ENCODE data around the gene PMEPA1.
A peak's percentile ranks its signal among the peaks of the same experiment; 100 is the strongest.

PMEPA1 gene

GRCh38 chr20:57738053-57738452, 28.2 kb upstream of the PMEPA1 start:
- no peak overlapping the region for H3K4me3 ChIP-seq (ENCODE audit: low read length in 2 of 2)
- no peak overlapping the region for H3K9ac ChIP-seq (ENCODE audit: low read depth in 1 of 2, low read length in 2 of 2)
- peaks cover 0 to 2% of the 10 kb centered on the region in 2 donors for H3K4me1 ChIP-seq (ENCODE audit: control insufficient read depth in 2 of 2, insufficient read depth in 2 of 2, low read length in 2 of 2)
- no peaks in the 10 kb centered on the region for H3K27me3 ChIP-seq (ENCODE audit: control insufficient read depth in 2 of 2, insufficient read depth in 2 of 2, low read length in 2 of 2)
- H3K36me3 ChIP-seq (ENCODE audit: control insufficient read depth in 2 of 2, insufficient read depth in 2 of 2, low read length in 2 of 2), result no peaks in the 10 kb centered on the region
- no peak overlapping the region for H3K27ac ChIP-seq (ENCODE audit: low read depth in 2 of 2, low read length in 2 of 2)
- no peaks in the 10 kb centered on the region for H3K9me3 ChIP-seq (ENCODE audit: control insufficient read depth in 2 of 2, low read length in 2 of 2)

GRCh38 chr20:57737349-57737748, 27.5 kb upstream of the PMEPA1 start:
- Histone ChIP-seq H3K27ac (ENCODE audit: low read depth in 2 of 2, low read length in 2 of 2) (no peak overlapping the region), H3K9me3 (ENCODE audit: control insufficient read depth in 2 of 2, low read length in 2 of 2) (no peaks in the 10 kb centered on the region), H3K27me3 (ENCODE audit: control insufficient read depth in 2 of 2, insufficient read depth in 2 of 2, low read length in 2 of 2) (no peaks in the 10 kb centered on the region), H3K4me1 (ENCODE audit: control insufficient read depth in 2 of 2, insufficient read depth in 2 of 2, low read length in 2 of 2) (peaks cover 0 to 2% of the 10 kb centered on the region in 2 donors), H3K4me3 (ENCODE audit: low read length in 2 of 2) (no peak overlapping the region), H3K9ac (ENCODE audit: low read depth in 1 of 2, low read length in 2 of 2) (no peak overlapping the region), H3K36me3 (ENCODE audit: control insufficient read depth in 2 of 2, insufficient read depth in 2 of 2, low read length in 2 of 2) (no peaks in the 10 kb centered on the region)

- Histone ChIP-seq H3K27ac (ENCODE audit: low read depth in 2 of 2, low read length in 2 of 2) (peak overlapping the region in 1 of 2 donors; percentile 5), H3K9me3 (ENCODE audit: control insufficient read depth in 2 of 2, low read length in 2 of 2) (no peaks in the 10 kb centered on the region), H3K9ac (ENCODE audit: low read depth in 1 of 2, low read length in 2 of 2) (no peak overlapping the region), H3K4me3 (ENCODE audit: low read length in 2 of 2) (no peak overlapping the region), H3K36me3 (ENCODE audit: control insufficient read depth in 2 of 2, insufficient read depth in 2 of 2, low read length in 2 of 2) (no peaks in the 10 kb centered on the region), H3K4me1 (ENCODE audit: control insufficient read depth in 2 of 2, insufficient read depth in 2 of 2, low read length in 2 of 2) (peaks cover 0 to 2% of the 10 kb centered on the region in 2 donors), H3K27me3 (ENCODE audit: control insufficient read depth in 2 of 2, insufficient read depth in 2 of 2, low read length in 2 of 2) (no peaks in the 10 kb centered on the region)
Observed at GRCh38 chr20:57736738-57737347, 27.0 kb upstream of the PMEPA1 start.

- Histone ChIP-seq H3K27me3 (ENCODE audit: control insufficient read depth in 2 of 2, insufficient read depth in 2 of 2, low read length in 2 of 2) (no peaks in the 10 kb centered on the region), H3K9me3 (ENCODE audit: control insufficient read depth in 2 of 2, low read length in 2 of 2) (no peaks in the 10 kb centered on the region), H3K36me3 (ENCODE audit: control insufficient read depth in 2 of 2, insufficient read depth in 2 of 2, low read length in 2 of 2) (no peaks in the 10 kb centered on the region), H3K9ac (ENCODE audit: low read depth in 1 of 2, low read length in 2 of 2) (no peak overlapping the region), H3K4me1 (ENCODE audit: control insufficient read depth in 2 of 2, insufficient read depth in 2 of 2, low read length in 2 of 2) (peaks cover 0 to 2% of the 10 kb centered on the region in 2 donors), H3K27ac (ENCODE audit: low read depth in 2 of 2, low read length in 2 of 2) (peak overlapping the region; percentile 5 to 26), H3K4me3 (ENCODE audit: low read length in 2 of 2) (no peak overlapping the region)
Observed at GRCh38 chr20:57735831-57736737, 26.3 kb upstream of the PMEPA1 start.

GRCh38 chr20:57734754-57735153, 24.9 kb upstream of the PMEPA1 start:
- H3K4me3 ChIP-seq (ENCODE audit: low read length in 2 of 2), result no peak overlapping the region
- no peak overlapping the region for H3K27ac ChIP-seq (ENCODE audit: low read depth in 2 of 2, low read length in 2 of 2)
- H3K27me3 ChIP-seq (ENCODE audit: control insufficient read depth in 2 of 2, insufficient read depth in 2 of 2, low read length in 2 of 2), result no peaks in the 10 kb centered on the region
- H3K9ac ChIP-seq (ENCODE audit: low read depth in 1 of 2, low read length in 2 of 2), result no peak overlapping the region
- H3K36me3 ChIP-seq (ENCODE audit: control insufficient read depth in 2 of 2, insufficient read depth in 2 of 2, low read length in 2 of 2), result no peaks in the 10 kb centered on the region
- peaks cover 0 to 2% of the 10 kb centered on the region in 2 donors for H3K4me1 ChIP-seq (ENCODE audit: control insufficient read depth in 2 of 2, insufficient read depth in 2 of 2, low read length in 2 of 2)
- H3K9me3 ChIP-seq (ENCODE audit: control insufficient read depth in 2 of 2, low read length in 2 of 2), result no peaks in the 10 kb centered on the region

- H3K27ac ChIP-seq (ENCODE audit: low read depth in 2 of 2, low read length in 2 of 2), result no peak overlapping the region
- H3K27me3 ChIP-seq (ENCODE audit: control insufficient read depth in 2 of 2, insufficient read depth in 2 of 2, low read length in 2 of 2), result peaks cover 2 to 4% of the 10 kb centered on the region in 2 donors
- no peaks in the 10 kb centered on the region for H3K9me3 ChIP-seq (ENCODE audit: control insufficient read depth in 2 of 2, low read length in 2 of 2)
- no peaks in the 10 kb centered on the region for H3K4me1 ChIP-seq (ENCODE audit: control insufficient read depth in 2 of 2, insufficient read depth in 2 of 2, low read length in 2 of 2)
- no peak overlapping the region for H3K9ac ChIP-seq (ENCODE audit: low read depth in 1 of 2, low read length in 2 of 2)
- H3K36me3 ChIP-seq (ENCODE audit: control insufficient read depth in 2 of 2, insufficient read depth in 2 of 2, low read length in 2 of 2), result no peaks in the 10 kb centered on the region
- no peak overlapping the region for H3K4me3 ChIP-seq (ENCODE audit: low read length in 2 of 2)
Observed at GRCh38 chr20:57732226-57732625, 22.4 kb upstream of the PMEPA1 start.

- H3K4me3 ChIP-seq (ENCODE audit: low read length in 2 of 2), result no peak overlapping the region
- peaks cover 4% of the 10 kb centered on the region in 2 donors for H3K27me3 ChIP-seq (ENCODE audit: control insufficient read depth in 2 of 2, insufficient read depth in 2 of 2, low read length in 2 of 2)
- no peaks in the 10 kb centered on the region for H3K4me1 ChIP-seq (ENCODE audit: control insufficient read depth in 2 of 2, insufficient read depth in 2 of 2, low read length in 2 of 2)
- H3K36me3 ChIP-seq (ENCODE audit: control insufficient read depth in 2 of 2, insufficient read depth in 2 of 2, low read length in 2 of 2), result no peaks in the 10 kb centered on the region
- no peak overlapping the region for H3K9ac ChIP-seq (ENCODE audit: low read depth in 1 of 2, low read length in 2 of 2)
- H3K27ac ChIP-seq (ENCODE audit: low read depth in 2 of 2, low read length in 2 of 2), result no peak overlapping the region
- no peaks in the 10 kb centered on the region for H3K9me3 ChIP-seq (ENCODE audit: control insufficient read depth in 2 of 2, low read length in 2 of 2)
Observed at GRCh38 chr20:57728762-57729161, 18.9 kb upstream of the PMEPA1 start.

- no peaks in the 10 kb centered on the region for H3K36me3 ChIP-seq (ENCODE audit: control insufficient read depth in 2 of 2, insufficient read depth in 2 of 2, low read length in 2 of 2)
- H3K27me3 ChIP-seq (ENCODE audit: control insufficient read depth in 2 of 2, insufficient read depth in 2 of 2, low read length in 2 of 2), result peaks cover 4% of the 10 kb centered on the region in 2 donors
- H3K9ac ChIP-seq (ENCODE audit: low read depth in 1 of 2, low read length in 2 of 2), result no peak overlapping the region
- no peak overlapping the region for H3K27ac ChIP-seq (ENCODE audit: low read depth in 2 of 2, low read length in 2 of 2)
- H3K4me3 ChIP-seq (ENCODE audit: low read length in 2 of 2), result no peak overlapping the region
- no peaks in the 10 kb centered on the region for H3K4me1 ChIP-seq (ENCODE audit: control insufficient read depth in 2 of 2, insufficient read depth in 2 of 2, low read length in 2 of 2)
- H3K9me3 ChIP-seq (ENCODE audit: control insufficient read depth in 2 of 2, low read length in 2 of 2), result no peaks in the 10 kb centered on the region
Observed at GRCh38 chr20:57727863-57728262, 18.0 kb upstream of the PMEPA1 start.

- no peak overlapping the region for H3K27ac ChIP-seq (ENCODE audit: low read depth in 2 of 2, low read length in 2 of 2)
- no peak overlapping the region for H3K9ac ChIP-seq (ENCODE audit: low read depth in 1 of 2, low read length in 2 of 2)
- no peaks in the 10 kb centered on the region for H3K4me1 ChIP-seq (ENCODE audit: control insufficient read depth in 2 of 2, insufficient read depth in 2 of 2, low read length in 2 of 2)
- H3K36me3 ChIP-seq (ENCODE audit: control insufficient read depth in 2 of 2, insufficient read depth in 2 of 2, low read length in 2 of 2), result no peaks in the 10 kb centered on the region
- H3K9me3 ChIP-seq (ENCODE audit: control insufficient read depth in 2 of 2, low read length in 2 of 2), result no peaks in the 10 kb centered on the region
- H3K27me3 ChIP-seq (ENCODE audit: control insufficient read depth in 2 of 2, insufficient read depth in 2 of 2, low read length in 2 of 2), result peaks cover 4 to 7% of the 10 kb centered on the region in 2 donors
- H3K4me3 ChIP-seq (ENCODE audit: low read length in 2 of 2), result no peak overlapping the region
Observed at GRCh38 chr20:57725636-57726035, 15.8 kb upstream of the PMEPA1 start.

- H3K27me3 ChIP-seq (ENCODE audit: control insufficient read depth in 2 of 2, insufficient read depth in 2 of 2, low read length in 2 of 2), result peaks cover 4 to 7% of the 10 kb centered on the region in 2 donors
- no peaks in the 10 kb centered on the region for H3K4me1 ChIP-seq (ENCODE audit: control insufficient read depth in 2 of 2, insufficient read depth in 2 of 2, low read length in 2 of 2)
- H3K9ac ChIP-seq (ENCODE audit: low read depth in 1 of 2, low read length in 2 of 2), result no peak overlapping the region
- H3K27ac ChIP-seq (ENCODE audit: low read depth in 2 of 2, low read length in 2 of 2), result no peak overlapping the region
- no peaks in the 10 kb centered on the region for H3K36me3 ChIP-seq (ENCODE audit: control insufficient read depth in 2 of 2, insufficient read depth in 2 of 2, low read length in 2 of 2)
- H3K4me3 ChIP-seq (ENCODE audit: low read length in 2 of 2), result no peak overlapping the region
- no peaks in the 10 kb centered on the region for H3K9me3 ChIP-seq (ENCODE audit: control insufficient read depth in 2 of 2, low read length in 2 of 2)
Observed at GRCh38 chr20:57724610-57725405, 15.0 kb upstream of the PMEPA1 start.

Data from mucosa of rectum (tissue), 2 donors.